ENCODE data around the gene HPSE2.
"Not testable (repeated sequence)": the region's sequence is repeated elsewhere in the genome, so short reads cannot be mapped to it uniquely, and the experiment has no call there.

HPSE2 gene

DNA sequence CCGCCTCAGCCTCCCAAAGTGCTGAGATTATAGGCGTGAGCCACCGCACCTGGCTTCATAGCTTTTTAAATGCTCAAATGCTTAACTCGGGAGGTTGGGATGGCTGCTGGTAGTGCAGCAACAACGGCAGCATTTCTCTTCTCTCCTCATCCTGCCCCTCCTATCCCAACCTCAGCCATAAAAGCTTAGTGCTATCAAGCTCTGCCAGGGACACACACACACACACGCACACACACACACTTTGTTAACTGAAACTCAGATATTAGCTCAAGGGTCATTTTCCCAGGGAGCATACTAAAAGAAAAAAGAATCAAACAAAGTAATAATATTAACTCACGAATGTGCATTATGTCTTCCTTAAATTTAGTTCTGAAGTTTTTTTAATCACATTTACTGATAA, 725.9 kb downstream of the HPSE2 start:
- Histone ChIP-seq H3K79me2 (no peaks in the 10 kb centered on the region), H3K4me3 (ENCODE audit: low read depth, low read length) (no peak overlapping the region), H3K4me2 (ENCODE audit: low read length) (no peak overlapping the region), H3K9ac (no peak overlapping the region), H3K27ac (no peak overlapping the region), H3K4me1 (no peaks in the 10 kb centered on the region), H2AFZ (no peak overlapping the region), H3K9me3 (ENCODE audit: control insufficient read depth, low read length) (no peaks in the 10 kb centered on the region), H3K27me3 (ENCODE audit: control insufficient read depth, insufficient read depth, low read length) (no peaks in the 10 kb centered on the region), H3K36me3 (ENCODE audit: control insufficient read depth, insufficient read depth, low read length) (no peaks in the 10 kb centered on the region)
- TF ChIP-seq CTCF (IDR thresholded peaks at IDR 0.05), result no peak

DNA sequence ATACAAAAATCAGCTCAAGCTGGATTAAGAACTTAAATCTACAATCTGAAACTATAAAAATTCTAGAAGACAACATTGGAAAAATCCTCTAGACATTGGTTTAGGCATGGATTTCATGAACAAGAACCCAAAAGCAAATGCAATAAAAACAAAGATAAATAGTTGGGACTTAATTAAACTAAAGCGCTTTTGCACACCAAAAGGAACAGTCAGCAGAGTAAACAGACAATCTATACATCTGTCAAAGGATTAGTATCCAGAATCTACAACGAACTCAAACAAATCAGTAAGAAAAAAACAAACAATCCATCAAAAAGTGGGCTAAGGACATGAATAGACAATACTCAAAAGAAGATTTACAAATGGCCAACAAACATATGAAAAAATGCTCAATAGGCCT, 733.1 kb downstream of the HPSE2 start:
- H3K4me3 ChIP-seq (ENCODE audit: low read depth, low read length); H3K4me1 ChIP-seq; H2AFZ ChIP-seq; H3K9ac ChIP-seq; H3K9me3 ChIP-seq (ENCODE audit: control insufficient read depth, low read length); H3K27ac ChIP-seq; H3K4me2 ChIP-seq (ENCODE audit: low read length); H3K27me3 ChIP-seq (ENCODE audit: control insufficient read depth, insufficient read depth, low read length); H3K36me3 ChIP-seq (ENCODE audit: control insufficient read depth, insufficient read depth, low read length); H3K79me2 ChIP-seq: not testable (repeated sequence)

DNA sequence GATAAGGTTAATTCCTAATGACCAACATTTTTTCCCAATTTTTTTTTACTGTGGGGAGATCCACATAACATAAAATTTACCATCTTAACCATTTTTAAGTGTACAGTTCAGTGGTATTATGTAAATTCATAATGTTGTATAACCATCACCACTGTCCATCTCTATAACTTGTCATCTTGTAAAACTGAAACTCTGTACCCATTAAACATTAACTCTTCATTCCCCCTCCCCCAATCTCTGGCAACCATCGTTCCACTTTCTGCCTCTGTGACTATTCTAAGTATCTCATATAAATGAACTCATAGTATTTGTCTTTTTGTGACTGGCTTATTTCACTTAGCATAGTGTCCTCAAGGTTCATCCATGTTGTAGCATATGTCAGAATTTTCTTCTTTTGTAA, 742.9 kb downstream of the HPSE2 start:
- no peak for TF ChIP-seq CTCF (IDR thresholded peaks at IDR 0.05)

GRCh38 chr10:98489561-98490481, 745.8 kb downstream of the HPSE2 start:
- no peaks in the 10 kb centered on the region for H3K4me1 ChIP-seq
- no peak overlapping the region for H3K4me3 ChIP-seq (ENCODE audit: low read depth, low read length)
- no peak overlapping the region for H3K4me2 ChIP-seq (ENCODE audit: low read length)
- H2AFZ ChIP-seq, result no peak overlapping the region
- no peak overlapping the region for H3K27ac ChIP-seq
- TF ChIP-seq CTCF (IDR thresholded peaks at IDR 0.05), result no peak
- H3K9me3 ChIP-seq (ENCODE audit: control insufficient read depth, low read length), result no peaks in the 10 kb centered on the region
- no peak overlapping the region for H3K9ac ChIP-seq
- H3K36me3 ChIP-seq (ENCODE audit: control insufficient read depth, insufficient read depth, low read length), result no peaks in the 10 kb centered on the region
- H3K79me2 ChIP-seq, result no peaks in the 10 kb centered on the region
- H3K27me3 ChIP-seq (ENCODE audit: control insufficient read depth, insufficient read depth, low read length), result no peaks in the 10 kb centered on the region

More for the DNA sequence above, 742.9 kb downstream of the HPSE2 start:
- Histone ChIP-seq H3K9ac (no peak overlapping the region), H3K4me2 (ENCODE audit: low read length) (no peak overlapping the region), H3K4me1 (no peaks in the 10 kb centered on the region), H3K79me2 (no peaks in the 10 kb centered on the region), H3K36me3 (ENCODE audit: control insufficient read depth, insufficient read depth, low read length) (no peaks in the 10 kb centered on the region), H2AFZ (no peak overlapping the region), H3K4me3 (ENCODE audit: low read depth, low read length) (no peak overlapping the region), H3K27ac (no peak overlapping the region), H3K27me3 (ENCODE audit: control insufficient read depth, insufficient read depth, low read length) (no peaks in the 10 kb centered on the region), H3K9me3 (ENCODE audit: control insufficient read depth, low read length) (no peaks in the 10 kb centered on the region)

DNA sequence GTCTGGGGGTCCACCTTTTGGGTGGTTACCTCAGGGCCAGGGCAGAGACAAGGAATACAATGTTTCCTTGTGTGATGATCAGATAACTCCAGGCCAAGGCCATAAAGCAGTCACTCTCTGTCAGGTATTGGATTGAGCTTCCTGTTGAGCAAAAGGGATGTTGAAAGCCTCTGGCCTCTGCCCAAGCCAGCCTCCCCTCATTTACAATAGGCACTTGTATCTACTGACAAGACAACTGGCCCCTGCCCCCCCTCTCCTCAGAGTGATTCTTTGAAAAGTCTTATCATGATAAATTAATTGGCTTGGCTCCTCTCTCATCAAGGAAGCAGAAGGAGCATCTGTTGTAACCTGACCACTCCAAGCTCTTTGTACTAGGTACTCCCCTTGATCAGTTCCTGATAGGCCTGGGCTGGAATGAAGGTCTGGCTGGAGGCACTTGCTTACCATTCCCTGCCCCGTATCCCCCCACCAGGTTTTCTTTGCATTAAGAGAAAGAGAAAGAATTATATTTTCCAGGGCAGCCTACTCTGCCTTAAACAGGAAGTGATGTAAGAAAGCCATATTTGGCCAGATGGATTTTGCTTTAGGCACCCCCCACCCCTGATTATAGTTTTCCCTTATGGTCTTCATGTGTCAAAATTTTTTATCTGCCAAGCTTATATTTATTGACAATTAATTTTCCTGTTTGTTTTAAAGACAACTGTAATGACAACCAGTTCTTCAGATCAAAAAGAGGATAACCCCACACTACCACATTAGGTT, 746.8 kb downstream of the HPSE2 start:
- Histone ChIP-seq H3K4me3 (ENCODE audit: low read depth, low read length) (no peak overlapping the region), H3K27me3 (ENCODE audit: control insufficient read depth, insufficient read depth, low read length) (no peaks in the 10 kb centered on the region), H3K9ac (no peak overlapping the region), H3K9me3 (ENCODE audit: control insufficient read depth, low read length) (no peaks in the 10 kb centered on the region), H3K4me1 (no peaks in the 10 kb centered on the region), H3K4me2 (ENCODE audit: low read length) (no peak overlapping the region), H3K36me3 (ENCODE audit: control insufficient read depth, insufficient read depth, low read length) (no peaks in the 10 kb centered on the region), H3K27ac (no peak overlapping the region), H2AFZ (no peak overlapping the region), H3K79me2 (no peaks in the 10 kb centered on the region)
- no peak for TF ChIP-seq CTCF (IDR thresholded peaks at IDR 0.05)

Measured in parathyroid adenoma (tissue), 2 donors.